GM12878 (cell line): Measurements from ENCODE around the gene ADAM15. TPM values are rescaled to one million over a fixed set of nuclear protein-coding genes. Genes with fewer than 3 reads are reported as not detected.

Source experiments
- ESRRA ChIP-seq: IDR thresholded peaks from 2 replicates; pipeline ENCODE4 v1.6.1; 2012; ENCODE audit warnings: mild to moderate bottlenecking, low read length, improper control_type of control experiment
- FOXM1 ChIP-seq: IDR thresholded peaks from 2 replicates; pipeline ENCODE4 v1.6.1; 2012; ENCODE audit warnings: low read depth, mild to moderate bottlenecking, inconsistent platforms, low read length, moderate library complexity
- LARP7 ChIP-seq: fragments of 450-650 bp; IDR thresholded peaks from 2 replicates; pipeline ENCODE4 v1.6.1; 2017; ENCODE audit warnings: mild to moderate bottlenecking
- MTA2 ChIP-seq: fragments of 450-650 bp; IDR thresholded peaks from 2 replicates; pipeline ENCODE4 v1.6.1; 2016; ENCODE audit warnings: low read depth, mild to moderate bottlenecking, moderate library complexity
- NBN ChIP-seq: fragments of 450-650 bp; IDR thresholded peaks from 2 replicates; pipeline ENCODE4 v1.6.1; 2016
- PAX5 ChIP-seq: IDR thresholded peaks from 2 replicates; pipeline ENCODE4 v1.6.1; 2011; ENCODE audit warnings: low read depth, low read length, borderline replicate concordance
- RAD51 ChIP-seq: fragments of 450-650 bp; IDR thresholded peaks from 2 replicates; pipeline ENCODE4 v1.6.1; 2016; ENCODE audit warnings: moderate library complexity, mild to moderate bottlenecking, inconsistent platforms
- RCOR1 ChIP-seq: conservative IDR thresholded peaks from 2 replicates; pipeline ENCODE4 v1.6.1; 2012; ENCODE audit warnings: low read depth, low read length, improper control_type of control experiment
- SIX5 ChIP-seq: IDR thresholded peaks from 2 replicates; pipeline ENCODE4 v1.6.1; 2011; ENCODE audit warnings: mild to moderate bottlenecking, low read depth, low read length, moderate library complexity; ENCODE audit not compliant: severe bottlenecking
- SMARCA5 ChIP-seq: fragments of 450-650 bp; IDR thresholded peaks from 2 replicates; pipeline ENCODE4 v1.6.1; 2017; ENCODE audit warnings: mild to moderate bottlenecking
- SREBF2 ChIP-seq: IDR thresholded peaks from 2 replicates; pipeline ENCODE4 v1.6.1; 2012; ENCODE audit warnings: mild to moderate bottlenecking, low read length
- polyA plus RNA-seq, 11 experiments: library from polyadenylated mRNA; depleted of rRNA in 4 of 11; unstranded in 6 of 11; stranded (reverse) in 5 of 11; fragments of >200 nt; fragmentation: Nextera tagmentation in 4 of 11; fragmentation: Illumina TruSeq in 1 of 11; extraction: Ambion mirVana in 4 of 11; extraction: Trizol in 1 of 11; gene quantifications; 1 replicate in 1 of 11; 2 replicates in 10 of 11; pipeline versions ENCODE4 v1.2.1 to v1.2.3, GENCODE V29; 2011 to 2016; ENCODE audit warnings: inconsistent platforms in 2 of 11, missing spikeins in 2 of 11, low read depth in 1 of 11
- total RNA-seq, 4 experiments: library from RNA; depleted of rRNA in 3 of 4; stranded (reverse); fragments of >200 nt in 3 of 4; fragmentation: Illumina TruSeq in 1 of 4; extraction: Trizol in 1 of 4; gene quantifications; 2 replicates each; pipeline versions ENCODE4 v1.2.1 to v1.2.3, GENCODE V29; 2013 to 2021
- TF ChIP-seq, protein P1 (sequence below): fragments of 450-650 bp; IDR thresholded peaks from 2 replicates; pipeline ENCODE4 v1.6.1; 2016; ENCODE audit warnings: mild to moderate bottlenecking
- TF ChIP-seq, protein P2 (sequence below): fragments of 450-650 bp; IDR thresholded peaks from 2 replicates; pipeline ENCODE4 v1.6.1; 2016; ENCODE audit warnings: mild to moderate bottlenecking
- TF ChIP-seq, protein P3 (sequence below): IDR thresholded peaks from 2 replicates; pipeline ENCODE4 v1.6.1; 2012; ENCODE audit warnings: low read depth, low read length, improper control_type of control experiment
- TF ChIP-seq, protein P4 (sequence below): fragments of 450-650 bp; IDR thresholded peaks from 2 replicates; pipeline ENCODE4 v1.6.1; 2016; ENCODE audit warnings: mild to moderate bottlenecking, moderate library complexity, borderline replicate concordance

The ADAM15 gene
- total and polyA plus RNA-seq, 10 of the 15 experiments (the other 5 are each of a cell fraction or from before 2014, with no cell fraction given) = 0.29 to 38.8 (median 14.7) TPM

DNA sequence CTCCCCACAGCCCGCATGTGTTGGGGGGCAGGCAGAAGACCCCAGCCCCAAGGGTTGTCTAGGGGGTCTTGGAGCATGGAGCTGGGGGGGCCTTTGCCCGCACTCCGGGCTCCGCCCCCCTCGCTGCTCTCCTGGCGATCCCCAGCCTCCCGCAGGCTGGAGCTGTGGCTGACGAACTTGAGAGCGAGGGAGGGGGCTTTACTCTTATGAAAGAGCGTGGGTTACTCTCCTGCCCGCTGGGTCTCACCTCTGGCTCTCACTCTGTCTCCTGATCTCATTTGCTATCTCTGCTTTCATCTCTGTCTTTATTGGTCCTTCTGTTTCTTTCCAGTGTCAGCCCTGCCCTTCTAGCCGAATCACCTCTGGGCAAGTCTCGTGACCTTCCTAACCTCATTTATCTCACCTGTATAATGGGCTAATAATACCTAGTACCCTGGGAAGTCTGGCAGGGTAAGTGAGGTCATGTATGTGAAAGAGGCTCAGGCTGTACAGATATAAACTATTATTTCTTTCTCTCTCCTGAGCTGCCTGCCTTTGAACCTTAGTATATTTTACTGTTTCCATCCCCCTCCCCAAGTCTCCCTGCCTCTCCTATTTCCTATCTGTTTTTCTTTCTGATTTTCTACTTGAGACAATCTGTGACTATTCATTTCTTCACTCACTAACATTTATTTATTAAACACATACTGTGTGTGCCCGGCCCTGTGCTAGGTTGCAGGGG is 13.2 kb downstream of the ADAM15 start (continued):
- TF ChIP-seq SREBF2 = no peak
- peak; percentile 79; the same call in 1 of the 2 replicates for TF ChIP-seq SMARCA5
- TF ChIP-seq, protein P1, sequence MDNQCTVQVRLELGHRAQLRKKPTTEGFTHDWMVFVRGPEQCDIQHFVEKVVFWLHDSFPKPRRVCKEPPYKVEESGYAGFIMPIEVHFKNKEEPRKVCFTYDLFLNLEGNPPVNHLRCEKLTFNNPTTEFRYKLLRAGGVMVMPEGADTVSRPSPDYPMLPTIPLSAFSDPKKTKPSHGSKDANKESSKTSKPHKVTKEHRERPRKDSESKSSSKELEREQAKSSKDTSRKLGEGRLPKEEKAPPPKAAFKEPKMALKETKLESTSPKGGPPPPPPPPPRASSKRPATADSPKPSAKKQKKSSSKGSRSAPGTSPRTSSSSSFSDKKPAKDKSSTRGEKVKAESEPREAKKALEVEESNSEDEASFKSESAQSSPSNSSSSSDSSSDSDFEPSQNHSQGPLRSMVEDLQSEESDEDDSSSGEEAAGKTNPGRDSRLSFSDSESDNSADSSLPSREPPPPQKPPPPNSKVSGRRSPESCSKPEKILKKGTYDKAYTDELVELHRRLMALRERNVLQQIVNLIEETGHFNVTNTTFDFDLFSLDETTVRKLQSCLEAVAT = no peak; the same call in 1 of the 2 replicates
- TF ChIP-seq MTA2 = peak; percentile 21; the same call in 1 of the 2 replicates
- no peak for TF ChIP-seq PAX5
- peak; percentile 92; the same call in 1 of the 2 replicates for TF ChIP-seq ESRRA
- TF ChIP-seq LARP7 = no peak
- peak; percentile 44 for TF ChIP-seq NBN
- TF ChIP-seq, protein P2, sequence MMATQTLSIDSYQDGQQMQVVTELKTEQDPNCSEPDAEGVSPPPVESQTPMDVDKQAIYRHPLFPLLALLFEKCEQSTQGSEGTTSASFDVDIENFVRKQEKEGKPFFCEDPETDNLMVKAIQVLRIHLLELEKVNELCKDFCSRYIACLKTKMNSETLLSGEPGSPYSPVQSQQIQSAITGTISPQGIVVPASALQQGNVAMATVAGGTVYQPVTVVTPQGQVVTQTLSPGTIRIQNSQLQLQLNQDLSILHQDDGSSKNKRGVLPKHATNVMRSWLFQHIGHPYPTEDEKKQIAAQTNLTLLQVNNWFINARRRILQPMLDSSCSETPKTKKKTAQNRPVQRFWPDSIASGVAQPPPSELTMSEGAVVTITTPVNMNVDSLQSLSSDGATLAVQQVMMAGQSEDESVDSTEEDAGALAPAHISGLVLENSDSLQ = peak; percentile 71
- TF ChIP-seq, protein P3, sequence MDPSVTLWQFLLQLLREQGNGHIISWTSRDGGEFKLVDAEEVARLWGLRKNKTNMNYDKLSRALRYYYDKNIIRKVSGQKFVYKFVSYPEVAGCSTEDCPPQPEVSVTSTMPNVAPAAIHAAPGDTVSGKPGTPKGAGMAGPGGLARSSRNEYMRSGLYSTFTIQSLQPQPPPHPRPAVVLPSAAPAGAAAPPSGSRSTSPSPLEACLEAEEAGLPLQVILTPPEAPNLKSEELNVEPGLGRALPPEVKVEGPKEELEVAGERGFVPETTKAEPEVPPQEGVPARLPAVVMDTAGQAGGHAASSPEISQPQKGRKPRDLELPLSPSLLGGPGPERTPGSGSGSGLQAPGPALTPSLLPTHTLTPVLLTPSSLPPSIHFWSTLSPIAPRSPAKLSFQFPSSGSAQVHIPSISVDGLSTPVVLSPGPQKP = no peak
- TF ChIP-seq, protein P4, sequence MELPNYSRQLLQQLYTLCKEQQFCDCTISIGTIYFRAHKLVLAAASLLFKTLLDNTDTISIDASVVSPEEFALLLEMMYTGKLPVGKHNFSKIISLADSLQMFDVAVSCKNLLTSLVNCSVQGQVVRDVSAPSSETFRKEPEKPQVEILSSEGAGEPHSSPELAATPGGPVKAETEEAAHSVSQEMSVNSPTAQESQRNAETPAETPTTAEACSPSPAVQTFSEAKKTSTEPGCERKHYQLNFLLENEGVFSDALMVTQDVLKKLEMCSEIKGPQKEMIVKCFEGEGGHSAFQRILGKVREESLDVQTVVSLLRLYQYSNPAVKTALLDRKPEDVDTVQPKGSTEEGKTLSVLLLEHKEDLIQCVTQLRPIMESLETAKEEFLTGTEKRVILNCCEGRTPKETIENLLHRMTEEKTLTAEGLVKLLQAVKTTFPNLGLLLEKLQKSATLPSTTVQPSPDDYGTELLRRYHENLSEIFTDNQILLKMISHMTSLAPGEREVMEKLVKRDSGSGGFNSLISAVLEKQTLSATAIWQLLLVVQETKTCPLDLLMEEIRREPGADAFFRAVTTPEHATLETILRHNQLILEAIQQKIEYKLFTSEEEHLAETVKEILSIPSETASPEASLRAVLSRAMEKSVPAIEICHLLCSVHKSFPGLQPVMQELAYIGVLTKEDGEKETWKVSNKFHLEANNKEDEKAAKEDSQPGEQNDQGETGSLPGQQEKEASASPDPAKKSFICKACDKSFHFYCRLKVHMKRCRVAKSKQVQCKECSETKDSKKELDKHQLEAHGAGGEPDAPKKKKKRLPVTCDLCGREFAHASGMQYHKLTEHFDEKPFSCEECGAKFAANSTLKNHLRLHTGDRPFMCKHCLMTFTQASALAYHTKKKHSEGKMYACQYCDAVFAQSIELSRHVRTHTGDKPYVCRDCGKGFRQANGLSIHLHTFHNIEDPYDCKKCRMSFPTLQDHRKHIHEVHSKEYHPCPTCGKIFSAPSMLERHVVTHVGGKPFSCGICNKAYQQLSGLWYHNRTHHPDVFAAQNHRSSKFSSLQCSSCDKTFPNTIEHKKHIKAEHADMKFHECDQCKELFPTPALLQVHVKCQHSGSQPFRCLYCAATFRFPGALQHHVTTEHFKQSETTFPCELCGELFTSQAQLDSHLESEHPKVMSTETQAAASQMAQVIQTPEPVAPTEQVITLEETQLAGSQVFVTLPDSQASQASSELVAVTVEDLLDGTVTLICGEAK = no peak
- no peak; the same call in 1 of the 2 replicates for TF ChIP-seq RCOR1
- peak; percentile 75 for TF ChIP-seq RAD51
- no peak for TF ChIP-seq SIX5
- no peak for TF ChIP-seq FOXM1
